ENCODE data around the gene NR1D2. TPM values are rescaled to one million over a fixed set of nuclear protein-coding genes. Genes with fewer than 3 reads are reported as not detected.
A peak's percentile ranks its signal among the peaks of the same experiment; 100 is the strongest.

The NR1D2 gene
- total RNA-seq, 1 donor from 2014 or later = 26.4 TPM

GRCh38 chr3:23941440-23941839 is 3.6 kb upstream of the NR1D2 start:
- Mint-ChIP-seq H3K36me3 (ENCODE audit: unreplicated experiment) (no peaks in the 10 kb centered on the region), H3K4me1 (ENCODE audit: unreplicated experiment) (peaks cover 17% of the 10 kb centered on the region), H3K27ac (ENCODE audit: unreplicated experiment) (no peak overlapping the region), H3K9me3 (ENCODE audit: unreplicated experiment) (no peaks in the 10 kb centered on the region), H3K27me3 (ENCODE audit: unreplicated experiment) (no peaks in the 10 kb centered on the region), H3K4me3 (ENCODE audit: unreplicated experiment) (no peak overlapping the region)
- TF ChIP-seq CTCF (IDR thresholded peaks at IDR 0.05) = no peak
- DNase-seq (ENCODE audit: extremely low spot score, unreplicated experiment) = no peak

GRCh38 chr3:23942546-23942945 is 2.5 kb upstream of the NR1D2 start:
- DNase-seq (ENCODE audit: extremely low spot score, unreplicated experiment) = no peak
- no peak overlapping the region for H3K4me3 Mint-ChIP-seq (ENCODE audit: unreplicated experiment)
- no peaks in the 10 kb centered on the region for H3K36me3 Mint-ChIP-seq (ENCODE audit: unreplicated experiment)
- H3K4me1 Mint-ChIP-seq (ENCODE audit: unreplicated experiment) = peaks cover 25% of the 10 kb centered on the region
- no peak overlapping the region for H3K27ac Mint-ChIP-seq (ENCODE audit: unreplicated experiment)
- H3K27me3 Mint-ChIP-seq (ENCODE audit: unreplicated experiment) = no peaks in the 10 kb centered on the region
- no peaks in the 10 kb centered on the region for H3K9me3 Mint-ChIP-seq (ENCODE audit: unreplicated experiment)
- no peak for TF ChIP-seq CTCF (IDR thresholded peaks at IDR 0.05)

- DNase-seq (ENCODE audit: extremely low spot score, unreplicated experiment) = no peak
- TF ChIP-seq CTCF (IDR thresholded peaks at IDR 0.05) = no peak
- Mint-ChIP-seq H3K27ac (ENCODE audit: unreplicated experiment) (peak overlapping the region; percentile 33), H3K27me3 (ENCODE audit: unreplicated experiment) (no peaks in the 10 kb centered on the region), H3K4me3 (ENCODE audit: unreplicated experiment) (peak overlapping the region; percentile 77), H3K9me3 (ENCODE audit: unreplicated experiment) (no peaks in the 10 kb centered on the region), H3K4me1 (ENCODE audit: unreplicated experiment) (peaks cover 34% of the 10 kb centered on the region), H3K36me3 (ENCODE audit: unreplicated experiment) (no peaks in the 10 kb centered on the region)
These were observed 891 bp upstream of the NR1D2 start for GRCh38 chr3:23944007-23944783.

- no peak for DNase-seq (ENCODE audit: extremely low spot score, unreplicated experiment)
- Mint-ChIP-seq H3K36me3 (ENCODE audit: unreplicated experiment) (no peaks in the 10 kb centered on the region), H3K27me3 (ENCODE audit: unreplicated experiment) (no peaks in the 10 kb centered on the region), H3K4me3 (ENCODE audit: unreplicated experiment) (no peak overlapping the region), H3K27ac (ENCODE audit: unreplicated experiment) (no peak overlapping the region), H3K9me3 (ENCODE audit: unreplicated experiment) (no peaks in the 10 kb centered on the region), H3K4me1 (ENCODE audit: unreplicated experiment) (peaks cover 48% of the 10 kb centered on the region)
- no peak for TF ChIP-seq CTCF (IDR thresholded peaks at IDR 0.05)
These were observed 502 bp downstream of the NR1D2 start for GRCh38 chr3:23945663-23945912.

GRCh38 chr3:23945913-23946687 is 1.0 kb downstream of the NR1D2 start:
- Mint-ChIP-seq H3K27me3 (ENCODE audit: unreplicated experiment) (no peaks in the 10 kb centered on the region), H3K9me3 (ENCODE audit: unreplicated experiment) (no peaks in the 10 kb centered on the region), H3K36me3 (ENCODE audit: unreplicated experiment) (no peaks in the 10 kb centered on the region), H3K4me3 (ENCODE audit: unreplicated experiment) (peak overlapping the region; percentile 80), H3K27ac (ENCODE audit: unreplicated experiment) (peak overlapping the region; percentile 84), H3K4me1 (ENCODE audit: unreplicated experiment) (peaks cover 50% of the 10 kb centered on the region)
- peak; percentile 99 for DNase-seq (ENCODE audit: extremely low spot score, unreplicated experiment)
- no peak for TF ChIP-seq CTCF (IDR thresholded peaks at IDR 0.05)

Measured in osteocyte (in vitro differentiated cells).